HG02610 (cell line): ENCODE data around the gene ABI1.

Source experiments
- ATAC-seq: cut with Tn5 transposase; IDR thresholded peaks from one replicate; pipeline ENCODE4 v1.9.1; 2021; ENCODE audit warnings: mild to moderate bottlenecking, moderate library complexity; ENCODE audit not compliant: unreplicated experiment

Gene ABI1

GRCh38 chr10:26721561-26721960, 139.2 kb downstream of the ABI1 start:
- ATAC-seq: no peak

GRCh38 chr10:26717476-26717875, 143.3 kb downstream of the ABI1 start:
- ATAC-seq: no peak

- ATAC-seq: no peak
Observed at GRCh38 chr10:26715137-26715487, 145.6 kb downstream of the ABI1 start.

- no peak for ATAC-seq
Observed at GRCh38 chr10:26714415-26715136, 146.2 kb downstream of the ABI1 start.

GRCh38 chr10:26711324-26711723, 149.4 kb downstream of the ABI1 start:
- ATAC-seq: no peak

GRCh38 chr10:26706936-26707335, 153.8 kb downstream of the ABI1 start:
- ATAC-seq: no peak

GRCh38 chr10:26706206-26706605, 154.6 kb downstream of the ABI1 start:
- ATAC-seq: no peak

GRCh38 chr10:26703974-26704373, 156.8 kb downstream of the ABI1 start:
- no peak for ATAC-seq

GRCh38 chr10:26703096-26703495, 157.7 kb downstream of the ABI1 start:
- ATAC-seq: no peak

- ATAC-seq: no peak
Observed at GRCh38 chr10:26700884-26701630, 159.7 kb downstream of the ABI1 start.

GRCh38 chr10:26699631-26700030, 161.1 kb downstream of the ABI1 start:
- ATAC-seq: no peak

- ATAC-seq: no peak
Observed at GRCh38 chr10:26698909-26699308, 161.8 kb downstream of the ABI1 start.

- ATAC-seq: no peak
Observed at GRCh38 chr10:26697922-26698608, 162.7 kb downstream of the ABI1 start.

GRCh38 chr10:26697163-26697921, 163.4 kb downstream of the ABI1 start, which contains the start of gene PDSS1:
TSS of gene PDSS1 (plus strand) at chr10:26697701. CDS start at chr10:26697712, 11 bp downstream.
- ATAC-seq: peak; percentile 87

- no peak for ATAC-seq
Observed at GRCh38 chr10:26696786-26697162, 164.0 kb downstream of the ABI1 start.
